HepG2 (cell line): ENCODE results near the gene ZBTB37. TPM values are rescaled to one million over a fixed set of nuclear protein-coding genes. Genes with fewer than 3 reads are reported as not detected.

Experiments
- ARID3A ChIP-seq: IDR thresholded peaks from 2 replicates; pipeline ENCODE4 v1.6.1; 2012; ENCODE audit warnings: low read depth, low read length, improper control_type of control experiment
- ARNT2 ChIP-seq: sonication (generic); formaldehyde crosslinking; IDR thresholded peaks from 2 replicates; pipeline ENCODE4 v1.8.0; 2022; ENCODE audit warnings: mild to moderate bottlenecking, low read depth, missing genetic modification reagents, moderate library complexity
- BATF2 ChIP-seq: sonication (generic); formaldehyde crosslinking; IDR thresholded peaks from 2 replicates; pipeline ENCODE4 v1.8.0; 2022; ENCODE audit warnings: mild to moderate bottlenecking, missing genetic modification reagents, moderate library complexity
- ELF4 ChIP-seq: sonication (generic); formaldehyde crosslinking; IDR thresholded peaks from 2 replicates; pipeline ENCODE4 v1.5.0; 2020; ENCODE audit warnings: missing genetic modification reagents, mild to moderate bottlenecking, moderate library complexity, borderline replicate concordance
- FOXP4 ChIP-seq: sonication (generic); formaldehyde crosslinking; IDR thresholded peaks from 2 replicates; pipeline ENCODE4 v1.4.0; 2020; ENCODE audit warnings: missing genetic modification reagents
- JUNB ChIP-seq: sonication (generic); formaldehyde crosslinking; IDR thresholded peaks from 2 replicates; pipeline ENCODE4 v1.8.0; 2022; ENCODE audit warnings: missing genetic modification reagents, mild to moderate bottlenecking, borderline replicate concordance
- KDM1A ChIP-seq: IDR thresholded peaks from 2 replicates; pipeline ENCODE4 v1.6.1; 2016; ENCODE audit warnings: missing compliant biosample characterization
- SALL2 ChIP-seq: sonication (generic); formaldehyde crosslinking; IDR thresholded peaks from 2 replicates; pipeline ENCODE4 v1.8.1; 2023; ENCODE audit warnings: mild to moderate bottlenecking, missing genetic modification reagents, inconsistent platforms
- SP2 ChIP-seq: sonication (generic); formaldehyde crosslinking; IDR thresholded peaks from 2 replicates; pipeline ENCODE4 v1.5.1; 2020; ENCODE audit warnings: mild to moderate bottlenecking, missing genetic modification reagents
- SP5 ChIP-seq: IDR thresholded peaks from 2 replicates; pipeline ENCODE4 v1.6.1; 2016; ENCODE audit warnings: low read depth, borderline replicate concordance
- STAG1 ChIP-seq: sonication (generic); formaldehyde crosslinking; IDR thresholded peaks from 2 replicates; pipeline ENCODE4 v1.4.0; 2020; ENCODE audit warnings: missing genetic modification reagents
- TCF12 ChIP-seq, 2 experiments: fragments of 450-650 bp in 1 of 2; sonication (generic) in 1 of 2; formaldehyde crosslinking in 1 of 2; IDR thresholded peaks; 2 replicates each; pipeline versions ENCODE4 v1.6.1 to v1.8.0; 2017 to 2022; ENCODE audit warnings: antibody characterized with exemption in 1 of 2, mild to moderate bottlenecking in 1 of 2, missing genetic modification reagents in 1 of 2, moderate library complexity in 1 of 2
- THAP7 ChIP-seq: sonication (generic); formaldehyde crosslinking; IDR thresholded peaks from 2 replicates; pipeline ENCODE4 v1.8.1; 2023; ENCODE audit warnings: mild to moderate bottlenecking, missing genetic modification reagents
- TSC22D2 ChIP-seq: sonication (generic); formaldehyde crosslinking; IDR thresholded peaks from 2 replicates; pipeline ENCODE4 v1.5.1; 2020; ENCODE audit warnings: missing genetic modification reagents, mild to moderate bottlenecking, borderline replicate concordance
- XRCC5 ChIP-seq: fragments of 200-400 bp; formaldehyde crosslinking; optimal IDR thresholded peaks from 2 replicates; pipeline ENCODE3; 2017; ENCODE audit warnings: mild to moderate bottlenecking, low read length
- ZNF224 ChIP-seq: sonication (generic); formaldehyde crosslinking; IDR thresholded peaks from 2 replicates; pipeline ENCODE4 v1.5.0; 2020; ENCODE audit warnings: mild to moderate bottlenecking, missing genetic modification reagents
- ZNF484 ChIP-seq: sonication (generic); formaldehyde crosslinking; IDR thresholded peaks from 2 replicates; pipeline ENCODE4 v1.5.1; 2020; ENCODE audit warnings: mild to moderate bottlenecking, low read depth, missing genetic modification reagents, borderline replicate concordance
- ZNF597 ChIP-seq: sonication (generic); formaldehyde crosslinking; IDR thresholded peaks from 2 replicates; pipeline ENCODE4 v1.5.0; 2020; ENCODE audit warnings: missing genetic modification reagents
- ZNF616 ChIP-seq: sonication (generic); formaldehyde crosslinking; IDR thresholded peaks from 2 replicates; pipeline ENCODE4 v1.5.0; 2020; ENCODE audit warnings: low read depth, mild to moderate bottlenecking, missing genetic modification reagents
- ZNF652 ChIP-seq: IDR thresholded peaks from 2 replicates; pipeline ENCODE4 v1.6.1; 2016; ENCODE audit warnings: low read depth, borderline replicate concordance
- ZSCAN20 ChIP-seq: sonication (generic); formaldehyde crosslinking; IDR thresholded peaks from 2 replicates; pipeline ENCODE4 v1.4.0; 2020; ENCODE audit warnings: missing genetic modification reagents, mild to moderate bottlenecking, borderline replicate concordance
- polyA plus RNA-seq, 8 experiments: library from polyadenylated mRNA; depleted of rRNA in 3 of 8; stranded (reverse) in 7 of 8; unstranded in 1 of 8; fragments of >200 nt; fragmentation: Illumina TruSeq in 4 of 8; extraction: Trizol in 4 of 8; gene quantifications; 2 replicates each; pipeline versions ENCODE4 v1.2.1 to v1.2.3, GENCODE V29; 2011 to 2016; ENCODE audit warnings: low read depth in 4 of 8, missing spikeins in 1 of 8, mixed read lengths in 1 of 8; ENCODE audit not compliant: insufficient read depth in 1 of 8
- total RNA-seq, 5 experiments: library from RNA; depleted of rRNA; stranded (reverse); fragments of >200 nt; fragmentation: Illumina TruSeq; extraction: Trizol; gene quantifications; 2 replicates each; pipeline ENCODE4 v1.2.3, GENCODE V29; 2016; ENCODE audit warnings: low read depth in 1 of 5

ZBTB37 gene
- total and polyA plus RNA-seq, 2 of the 13 experiments (the other 11 are each of a cell fraction or from before 2014, with no cell fraction given): 2.6 to 7.7 TPM

GRCh38 chr1:173867753-173868265 lies 371 bp upstream of the ZBTB37 start, which contains the start of gene GAS5 (continued):
- TF ChIP-seq ARID3A (peak; percentile 28; the same call in 1 of the 2 replicates), SP2 (no peak; the same call in 1 of the 2 replicates), ARNT2 (CRISPR knock-in tag) (no peak; the same call in none of the 2 replicates), SALL2 (peak; percentile 49; the same call in 1 of the 2 replicates), ZSCAN20 (CRISPR knock-in tag) (no peak), STAG1 (CRISPR knock-in tag) (no peak), ZNF597 (CRISPR knock-in tag) (no peak), KDM1A (CRISPR knock-in tag) (no peak), JUNB (CRISPR knock-in tag) (no peak), ZNF224 (CRISPR knock-in tag) (0 out of 2 replicates have a peak, but pooled peaks have one; percentile 41), ZNF652 (CRISPR knock-in tag) (0 out of 2 replicates have a peak, but pooled peaks have one; percentile 8), THAP7 (no peak), SP5 (CRISPR knock-in tag) (peak; percentile 85), FOXP4 (CRISPR knock-in tag) (no peak), TCF12 (IDR thresholded peaks at IDR 0.05) (no peak), TCF12 (CRISPR knock-in tag; IDR thresholded peaks at IDR 0.05) (no peak), ZNF484 (CRISPR knock-in tag) (no peak), ELF4 (CRISPR knock-in tag) (peak; percentile 16; the same call in 1 of the 2 replicates), ZNF616 (CRISPR knock-in tag) (no peak), TSC22D2 (CRISPR knock-in tag) (peak; percentile 75; the same call in 1 of the 2 replicates), XRCC5 (no peak), BATF2 (CRISPR knock-in tag) (no peak)
